BLaER1 treated with 17β-estradiol and CSF1 and Interleukin-3, amounts not matched to agents 10 nM and 100 nM (cell line): ENCODE data around the gene EEF1G.

Experiments used
- H3K27ac ChIP-seq, 11 experiments: shearing (Covaris generic); formaldehyde crosslinking; 2 replicates each; pipeline ENCODE4 v1.8.1; 2022
- H3K27me3 ChIP-seq, 11 experiments: shearing (Covaris generic); formaldehyde crosslinking; 2 replicates each; pipeline ENCODE4 v1.8.1; 2022
- H3K36me3 ChIP-seq, 11 experiments: shearing (Covaris generic); formaldehyde crosslinking; 2 replicates each; pipeline ENCODE4 v1.8.1; 2022
- H3K4me1 ChIP-seq, 10 experiments: shearing (Covaris generic); formaldehyde crosslinking; 2 replicates each; pipeline ENCODE4 v1.8.1; 2022
- H3K4me2 ChIP-seq, 11 experiments: shearing (Covaris generic); formaldehyde crosslinking; 2 replicates each; pipeline ENCODE4 v1.8.1; 2022
- H3K4me3 ChIP-seq, 10 experiments: shearing (Covaris generic); formaldehyde crosslinking; 2 replicates each; pipeline ENCODE4 v1.8.1; 2022
- H3K9ac ChIP-seq, 11 experiments: shearing (Covaris generic); formaldehyde crosslinking; 2 replicates each; pipeline ENCODE4 v1.8.1; 2022
- H3K9me3 ChIP-seq, 11 experiments: shearing (Covaris generic); formaldehyde crosslinking; replicated peaks in 1 of 11; 2 replicates each; pipeline ENCODE4 v1.8.1; 2022
- H4K20me1 ChIP-seq, 11 experiments: shearing (Covaris generic); formaldehyde crosslinking; 2 replicates each; pipeline ENCODE4 v1.8.1; 2022
- Cebpa-rat ChIP-seq, 11 experiments: shearing (Covaris generic); IDR thresholded peaks; 2 replicates each; pipeline ENCODE4 v1.8.1; 2022

EEF1G gene

DNA sequence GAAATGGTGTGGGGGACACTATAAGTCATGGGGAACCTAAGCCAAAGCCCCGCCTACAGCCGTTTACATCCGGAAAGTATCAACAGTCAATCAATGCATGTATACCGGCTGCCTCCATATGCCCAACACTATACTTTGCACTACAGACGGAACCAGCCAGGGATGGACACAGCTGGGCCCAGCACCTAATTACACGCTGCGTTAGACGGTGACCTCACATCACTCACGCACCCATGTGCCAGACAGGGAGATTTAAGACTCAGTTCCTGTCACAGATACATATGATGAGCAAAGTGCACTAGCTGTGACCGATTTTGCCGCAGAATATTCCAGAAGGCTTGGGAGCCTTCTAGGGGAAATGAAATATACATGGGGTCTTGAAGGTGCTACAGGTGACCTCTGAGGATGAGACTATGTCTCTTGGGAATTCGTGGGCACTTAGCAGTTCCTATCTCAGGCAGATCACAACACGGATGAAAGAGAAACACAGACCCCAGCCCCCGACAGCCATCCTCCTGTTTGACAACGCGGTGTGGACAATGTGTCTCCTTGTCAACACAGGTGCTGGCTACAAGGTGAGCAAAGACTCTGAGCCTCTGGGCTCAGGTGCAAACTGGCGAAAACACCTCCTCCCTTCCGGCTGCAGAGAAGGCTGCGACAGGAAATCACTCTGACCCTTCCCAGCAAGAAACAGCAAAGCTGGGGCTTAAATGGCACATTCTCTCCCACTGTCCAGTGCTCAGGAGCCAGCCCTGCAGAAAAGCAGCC is 35.0 kb downstream of the EEF1G start:
- H3K4me3 ChIP-seq, result no peak overlapping the region
- H3K9ac ChIP-seq, result peak overlapping the region in 6 of 11 experiments; percentile 5 to 61 (median 48); a peak in 7 of 22 replicates

DNA sequence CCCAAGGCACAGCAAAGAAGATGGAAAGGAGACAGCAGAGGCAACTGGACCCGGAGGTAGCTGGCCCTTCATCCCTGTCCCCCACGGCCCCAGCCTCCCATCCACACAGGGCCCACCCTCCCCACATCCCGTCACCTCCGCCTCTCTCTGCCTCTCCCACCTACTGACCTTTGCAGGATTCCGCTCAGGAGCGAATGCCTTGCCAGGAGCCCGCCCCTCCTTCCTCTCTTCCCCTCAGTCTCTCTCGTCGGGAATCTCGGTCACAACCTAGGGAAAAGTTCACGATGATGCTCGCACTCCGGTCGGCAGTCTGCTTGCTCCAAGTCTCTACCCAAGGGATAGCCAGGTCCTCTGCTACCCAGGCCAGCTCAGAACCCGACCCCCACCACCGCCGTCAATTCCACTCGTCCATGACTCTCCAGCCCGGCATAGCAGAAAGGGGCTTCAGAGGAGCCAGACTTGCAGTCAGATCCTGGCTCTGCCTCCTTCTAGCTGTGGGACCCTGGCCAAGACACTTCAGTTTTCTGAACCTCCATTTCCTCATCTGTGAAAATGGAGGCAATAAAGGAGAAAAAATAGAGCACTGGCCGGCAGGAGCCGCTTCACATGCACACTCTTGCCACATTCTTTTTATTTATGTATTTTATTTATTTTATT is 37.3 kb downstream of the EEF1G start:
- Histone ChIP-seq H3K9ac (no peak overlapping the region), H3K4me1 (peaks cover 20 to 44% (median 36%) of the 10 kb centered on the region in 10 experiments), H3K4me3 (no peak overlapping the region), H3K27ac (no peak overlapping the region), H4K20me1 (peaks cover 0 to 100% (median 4%) of the 10 kb centered on the region in 11 experiments; a peak in 10 of 22 replicates), H3K27me3 (no peaks in the 10 kb centered on the region), H3K4me2 (no peak overlapping the region), H3K36me3 (peaks cover 0 to 77% (median 0%) of the 10 kb centered on the region in 11 experiments; a peak in 11 of 22 replicates), H3K9me3 (no peaks in the 10 kb centered on the region)
- no peak for TF ChIP-seq Cebpa-rat (IDR thresholded peaks at IDR 0.05)

More for the DNA sequence above, 35.0 kb downstream of the EEF1G start:
- peaks cover 0 to 55% (median 0%) of the 10 kb centered on the region in 11 experiments; a peak in 11 of 22 replicates for H3K36me3 ChIP-seq
- peak overlapping the region in 3 of 11 experiments; percentile 2 to 44 (median 38); a peak in 4 of 22 replicates for H3K27ac ChIP-seq
- H4K20me1 ChIP-seq, result peaks cover 0 to 100% (median 7%) of the 10 kb centered on the region in 11 experiments; a peak in 12 of 22 replicates
- peaks cover 29 to 66% (median 56%) of the 10 kb centered on the region in 10 experiments for H3K4me1 ChIP-seq
- H3K27me3 ChIP-seq, result peaks cover 0 to 13% (median 8%) of the 10 kb centered on the region in 11 experiments; a peak in 16 of 22 replicates
- no peaks in the 10 kb centered on the region for H3K9me3 ChIP-seq
- no peak for TF ChIP-seq Cebpa-rat (IDR thresholded peaks at IDR 0.05)
- H3K4me2 ChIP-seq, result peak overlapping the region; percentile 32 to 100 (median 65)

DNA sequence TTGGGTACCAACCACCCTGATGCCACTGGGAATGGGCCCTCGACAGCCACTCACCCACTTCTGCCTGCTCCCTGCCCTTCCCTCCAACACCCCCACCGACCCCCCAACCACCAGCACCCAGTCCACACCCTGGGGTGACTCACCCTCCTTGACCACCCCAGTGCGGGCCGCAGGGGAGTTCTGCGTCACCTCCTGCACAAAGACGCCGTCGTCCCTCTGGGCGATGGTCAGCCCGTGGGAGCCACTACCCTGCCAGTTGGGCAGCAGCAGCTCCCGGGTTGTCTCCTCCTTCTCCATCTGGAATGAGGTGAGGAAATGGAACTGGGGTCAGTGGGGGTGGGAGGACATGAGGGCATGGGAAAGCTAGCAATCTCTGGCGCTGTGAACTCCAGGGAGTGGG is 37.9 kb downstream of the EEF1G start:
- H3K4me1 ChIP-seq, result peaks cover 13 to 38% (median 30%) of the 10 kb centered on the region in 10 experiments
- TF ChIP-seq Cebpa-rat (IDR thresholded peaks at IDR 0.05), result no peak
- no peak overlapping the region for H3K4me3 ChIP-seq
- peaks cover 0 to 100% (median 1%) of the 10 kb centered on the region in 11 experiments; a peak in 10 of 22 replicates for H4K20me1 ChIP-seq
- no peak overlapping the region for H3K9ac ChIP-seq
- no peaks in the 10 kb centered on the region for H3K9me3 ChIP-seq
- H3K27ac ChIP-seq, result no peak overlapping the region
- H3K36me3 ChIP-seq, result peaks cover 0 to 83% (median 0%) of the 10 kb centered on the region in 11 experiments; a peak in 11 of 22 replicates
- H3K4me2 ChIP-seq, result no peak overlapping the region
- H3K27me3 ChIP-seq, result no peaks in the 10 kb centered on the region

- peaks cover 0 to 92% (median 0%) of the 10 kb centered on the region in 11 experiments; a peak in 11 of 22 replicates for H3K36me3 ChIP-seq
These were observed 38.7 kb downstream of the EEF1G start for GRCh38 chr11:62534779-62535545.

GRCh38 chr11:62532096-62532495 is 41.6 kb downstream of the EEF1G start:
- Histone ChIP-seq H3K27me3 (no peaks in the 10 kb centered on the region), H3K36me3 (peaks cover 0 to 100% (median 0%) of the 10 kb centered on the region in 11 experiments; a peak in 11 of 22 replicates), H3K4me3 (no peak overlapping the region)

More at GRCh38 chr11:62534779-62535545, 38.7 kb downstream of the EEF1G start:
- H3K9me3 ChIP-seq, result no peaks in the 10 kb centered on the region
- H4K20me1 ChIP-seq, result peaks cover 0 to 100% (median 0%) of the 10 kb centered on the region in 11 experiments; a peak in 10 of 22 replicates
- no peaks in the 10 kb centered on the region for H3K27me3 ChIP-seq
- no peak overlapping the region for H3K27ac ChIP-seq
- H3K4me1 ChIP-seq, result peaks cover 12 to 29% (median 24%) of the 10 kb centered on the region in 10 experiments
- TF ChIP-seq Cebpa-rat (IDR thresholded peaks at IDR 0.05), result no peak
- H3K4me3 ChIP-seq, result no peak overlapping the region
- H3K4me2 ChIP-seq, result no peak overlapping the region; a peak in 1 of 22 replicates
- no peak overlapping the region for H3K9ac ChIP-seq

GRCh38 chr11:62516736-62517371 is 56.8 kb downstream of the EEF1G start:
- peaks cover 0 to 75% (median 0%) of the 10 kb centered on the region in 11 experiments; a peak in 9 of 22 replicates for H3K36me3 ChIP-seq
- H4K20me1 ChIP-seq, result peaks cover 0 to 91% (median 0%) of the 10 kb centered on the region in 11 experiments; a peak in 7 of 22 replicates

More at GRCh38 chr11:62532096-62532495, 41.6 kb downstream of the EEF1G start:
- H3K9me3 ChIP-seq, result no peaks in the 10 kb centered on the region
- no peak overlapping the region for H3K9ac ChIP-seq
- no peak for TF ChIP-seq Cebpa-rat (IDR thresholded peaks at IDR 0.05)
- H3K27ac ChIP-seq, result no peak overlapping the region
- H3K4me2 ChIP-seq, result no peak overlapping the region
- H4K20me1 ChIP-seq, result peaks cover 0 to 100% (median 0%) of the 10 kb centered on the region in 11 experiments; a peak in 9 of 22 replicates
- H3K4me1 ChIP-seq, result peaks cover 0 to 9% (median 0%) of the 10 kb centered on the region in 10 experiments; a peak in 4 of 20 replicates

GRCh38 chr11:62514151-62514550 is 59.5 kb downstream of the EEF1G start:
- Histone ChIP-seq H3K9ac (no peak overlapping the region), H3K4me1 (peaks cover 6 to 59% (median 10%) of the 10 kb centered on the region in 10 experiments; a peak in 18 of 20 replicates), H3K27me3 (no peaks in the 10 kb centered on the region), H3K9me3 (no peaks in the 10 kb centered on the region), H3K4me3 (no peak overlapping the region), H3K27ac (no peak overlapping the region), H3K4me2 (peak overlapping the region in 4 of 11 experiments; percentile 10 to 39 (median 34); a peak in 5 of 22 replicates), H4K20me1 (peaks cover 0 to 64% (median 0%) of the 10 kb centered on the region in 11 experiments; a peak in 6 of 22 replicates), H3K36me3 (peaks cover 0 to 48% (median 0%) of the 10 kb centered on the region in 11 experiments; a peak in 9 of 22 replicates)
- no peak for TF ChIP-seq Cebpa-rat (IDR thresholded peaks at IDR 0.05)

More at GRCh38 chr11:62516736-62517371, 56.8 kb downstream of the EEF1G start:
- Histone ChIP-seq H3K27me3 (no peaks in the 10 kb centered on the region), H3K4me3 (no peak overlapping the region), H3K4me1 (peaks cover 6 to 40% (median 9%) of the 10 kb centered on the region in 10 experiments; a peak in 18 of 20 replicates), H3K4me2 (no peak overlapping the region), H3K27ac (no peak overlapping the region), H3K9me3 (no peaks in the 10 kb centered on the region), H3K9ac (no peak overlapping the region)
- TF ChIP-seq Cebpa-rat (IDR thresholded peaks at IDR 0.05), result no peak

DNA sequence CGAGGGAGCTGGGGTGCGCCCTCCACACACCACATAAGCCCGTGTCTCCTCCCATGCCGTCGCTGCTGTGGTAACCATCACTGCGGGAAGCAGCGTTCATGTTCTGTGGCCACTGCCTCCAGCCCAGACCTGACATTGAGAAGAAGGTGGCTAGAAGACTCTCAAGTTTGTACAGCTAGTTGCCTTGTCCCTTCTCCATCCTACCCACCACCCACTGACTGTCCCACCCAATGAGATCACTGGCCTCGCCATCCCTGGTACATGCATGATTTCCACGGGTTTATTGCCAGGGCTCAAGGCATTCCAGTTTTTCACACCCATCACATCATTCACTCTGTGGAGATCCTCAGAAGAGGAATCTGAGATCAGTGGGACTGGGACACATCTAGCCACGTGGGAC is 60.1 kb downstream of the EEF1G start:
- H3K4me3 ChIP-seq, result no peak overlapping the region
- H3K9ac ChIP-seq, result no peak overlapping the region
- H3K4me1 ChIP-seq, result peaks cover 7 to 64% (median 11%) of the 10 kb centered on the region in 10 experiments; a peak in 18 of 20 replicates
- TF ChIP-seq Cebpa-rat (IDR thresholded peaks at IDR 0.05), result no peak
- H4K20me1 ChIP-seq, result peaks cover 0 to 59% (median 0%) of the 10 kb centered on the region in 11 experiments; a peak in 6 of 22 replicates
- H3K9me3 ChIP-seq, result no peaks in the 10 kb centered on the region
- no peaks in the 10 kb centered on the region for H3K27me3 ChIP-seq
- peak overlapping the region in 3 of 11 experiments; percentile 21 to 34 (median 30); a peak in 1 of 22 replicates for H3K4me2 ChIP-seq
- no peak overlapping the region for H3K27ac ChIP-seq
- peaks cover 0 to 43% (median 0%) of the 10 kb centered on the region in 11 experiments; a peak in 9 of 22 replicates for H3K36me3 ChIP-seq
